GM04504 (cell line): ENCODE results near the gene HES3.

Source experiments
- DNase-seq: peaks from one replicate; pipeline ENCODE4 v3.0.0-alpha.2; 2012; ENCODE audit warnings: low read depth

Gene HES3

GRCh38 chr1:6280761-6281451, 36.9 kb downstream of the HES3 start:
- DNase-seq = no peak

GRCh38 chr1:6281511-6282402, 37.8 kb downstream of the HES3 start:
- DNase-seq = no peak

- no peak for DNase-seq
Observed at GRCh38 chr1:6282577-6283270, 38.7 kb downstream of the HES3 start.

GRCh38 chr1:6285336-6285735, 41.4 kb downstream of the HES3 start:
- no peak for DNase-seq

- DNase-seq = no peak
Observed at GRCh38 chr1:6286266-6286665, 42.3 kb downstream of the HES3 start.

- DNase-seq = no peak
Observed at GRCh38 chr1:6287029-6287428, 43.0 kb downstream of the HES3 start.

GRCh38 chr1:6287431-6287886, 43.5 kb downstream of the HES3 start:
- no peak for DNase-seq

- DNase-seq = no peak
Observed at GRCh38 chr1:6288026-6288425, 44.0 kb downstream of the HES3 start.

- no peak for DNase-seq
Observed at GRCh38 chr1:6288665-6289064, 44.7 kb downstream of the HES3 start.

GRCh38 chr1:6292102-6292501, 48.1 kb downstream of the HES3 start:
- DNase-seq = no peak

- no peak for DNase-seq
Observed at GRCh38 chr1:6294080-6294889, 50.3 kb downstream of the HES3 start.

- DNase-seq = no peak
Observed at GRCh38 chr1:6294890-6295556, 51.0 kb downstream of the HES3 start.
